Glomerular visceral epithelial cell (primary cell): Measurements from ENCODE around the gene PLA2G10.
"Not testable (repeated sequence)": the region's sequence is repeated elsewhere in the genome, so short reads cannot be mapped to it uniquely, and the experiment has no call there.

Experiments used
- DNase-seq: peaks from one replicate; pipeline ENCODE4 v3.0.0-alpha.2; 2016; ENCODE audit errors: extremely low spot score

PLA2G10 gene, protein sequence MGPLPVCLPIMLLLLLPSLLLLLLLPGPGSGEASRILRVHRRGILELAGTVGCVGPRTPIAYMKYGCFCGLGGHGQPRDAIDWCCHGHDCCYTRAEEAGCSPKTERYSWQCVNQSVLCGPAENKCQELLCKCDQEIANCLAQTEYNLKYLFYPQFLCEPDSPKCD

GRCh38 chr16:14694129-14694528, at the start of gene PLA2G10:
Gene PLA2G10 (minus strand): TSS chr16:14694308. CDS start chr16:14694229, 79 bp downstream.
- DNase-seq, result not testable (repeated sequence)

GRCh38 chr16:14742273-14743128, 48.4 kb upstream of the PLA2G10 start, which contains the start of gene NPIPA2:
Gene NPIPA2 (plus strand): TSS chr16:14742533. CDS start chr16:14748066, 5,533 bp downstream.
- DNase-seq, result not testable (repeated sequence)

DNA sequence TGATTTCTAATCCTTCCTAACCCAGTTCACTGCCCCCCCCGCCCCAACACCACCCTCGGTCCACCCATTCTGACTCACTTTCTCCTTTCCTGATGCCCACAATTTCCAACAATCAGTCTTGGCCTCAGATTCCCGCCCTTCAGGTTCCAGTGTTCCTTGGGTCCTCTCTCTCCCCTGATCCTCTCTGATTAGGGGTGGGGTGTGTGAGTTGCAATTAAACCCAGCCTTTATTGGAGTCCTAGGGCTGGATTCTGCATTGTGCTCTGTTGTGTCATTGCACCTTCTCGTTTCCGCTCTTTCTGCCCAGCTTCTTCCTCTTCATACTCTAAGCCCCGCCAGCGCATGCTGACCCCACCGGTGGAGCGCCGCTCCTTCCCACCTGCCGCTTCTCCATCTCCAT, 47.7 kb upstream of the PLA2G10 start:
- DNase-seq, result not testable (repeated sequence)

DNA sequence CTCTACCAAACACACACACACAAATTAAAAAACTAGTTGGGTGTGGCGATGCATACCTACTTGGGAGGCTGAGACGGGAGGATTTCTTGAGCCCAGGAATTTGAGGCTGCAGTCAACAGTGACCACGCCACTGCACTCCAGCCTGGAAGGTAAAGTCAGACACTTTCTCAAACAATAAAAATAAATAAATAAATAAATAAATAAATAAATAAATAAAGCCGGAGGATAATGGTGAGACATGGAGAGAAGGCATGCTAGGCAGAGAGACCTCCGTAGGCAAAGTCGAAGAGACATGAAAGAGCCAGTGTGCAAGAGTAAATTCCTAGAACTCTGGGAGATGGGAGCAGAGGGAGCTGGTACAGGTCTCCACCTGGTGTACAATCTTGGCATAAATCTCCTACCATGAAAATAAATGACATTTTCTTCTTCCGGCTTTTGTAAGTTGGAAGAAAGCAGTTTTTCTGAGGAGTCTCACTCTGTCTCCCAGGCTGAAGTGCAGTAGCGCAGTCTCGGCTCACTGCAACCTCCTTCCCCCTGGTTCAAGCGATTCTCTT, 46.8 kb upstream of the PLA2G10 start:
- DNase-seq, result not testable (repeated sequence)

DNA sequence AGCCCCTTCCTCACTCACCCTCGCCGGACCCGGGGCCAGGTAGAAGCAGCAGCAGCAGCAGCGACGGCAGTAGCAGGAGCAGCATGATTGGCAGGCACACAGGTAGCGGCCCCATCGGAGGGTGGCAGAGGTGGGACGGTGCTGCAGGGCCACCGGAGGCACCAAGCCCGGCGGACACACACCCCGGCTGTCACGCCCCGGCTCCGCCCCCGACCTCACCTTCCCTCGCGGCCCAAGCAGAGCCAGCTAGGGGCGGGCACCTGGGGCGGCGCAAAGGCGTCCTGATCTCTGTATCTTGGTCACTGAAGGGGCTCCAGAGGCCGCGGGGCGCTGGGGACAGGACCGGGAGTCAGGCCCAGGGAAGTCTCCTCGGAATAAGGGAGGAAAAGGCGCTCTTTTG, 39.1 kb upstream of the PLA2G10 start:
- DNase-seq, result not testable (repeated sequence)

DNA sequence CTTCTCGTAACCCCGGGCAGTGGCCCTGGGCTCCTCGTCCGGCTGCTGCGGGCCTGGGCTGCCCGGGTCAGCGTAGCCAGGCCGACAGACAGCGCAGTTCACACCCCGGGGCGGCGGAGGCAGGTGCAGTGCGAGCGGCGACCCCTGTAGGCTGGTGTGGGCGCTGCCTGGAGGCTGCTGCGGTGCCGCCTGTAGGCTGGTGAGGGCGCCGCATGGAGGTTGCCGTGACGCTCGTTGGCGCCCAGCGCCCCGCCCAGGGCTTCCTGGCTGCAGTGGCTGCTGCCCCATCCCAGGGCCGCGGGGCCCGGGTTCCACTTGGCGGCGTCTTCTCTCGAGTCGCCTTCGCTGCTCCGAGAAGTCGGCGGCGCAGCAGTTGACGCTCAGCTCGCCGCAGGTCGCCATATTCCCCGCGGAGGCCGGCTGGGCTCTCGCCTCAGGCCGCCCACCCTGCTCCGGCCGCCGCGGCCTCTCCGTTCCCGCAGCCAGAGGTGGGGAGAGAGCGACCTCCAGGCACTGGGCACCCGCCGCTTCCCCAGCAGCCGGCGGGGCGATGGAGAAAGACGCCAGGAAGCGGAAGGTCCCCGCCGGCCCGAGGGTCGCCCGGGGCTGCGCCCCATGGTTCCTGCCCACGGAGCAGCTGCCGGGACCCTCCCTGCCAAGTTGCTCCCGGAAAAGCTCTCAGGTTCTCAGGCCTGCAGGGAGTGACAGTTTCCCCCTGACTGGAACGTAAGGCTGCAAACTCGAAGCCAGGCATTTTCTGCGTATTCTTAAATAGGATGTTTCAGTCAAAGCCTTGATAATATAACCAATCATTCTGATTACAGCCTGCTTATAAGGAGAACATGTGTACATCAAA, 9.3 kb upstream of the PLA2G10 start, which contains the start of gene NPIPA3:
Gene NPIPA3 (plus strand): TSS at position 256 of the 856 bp plus-strand sequence. CDS start 5,533 bp downstream, outside the sequence.
- DNase-seq, result not testable (repeated sequence)

- not testable (repeated sequence) for DNase-seq
These were observed 8.6 kb upstream of the PLA2G10 start for GRCh38 chr16:14702672-14703071.

DNA sequence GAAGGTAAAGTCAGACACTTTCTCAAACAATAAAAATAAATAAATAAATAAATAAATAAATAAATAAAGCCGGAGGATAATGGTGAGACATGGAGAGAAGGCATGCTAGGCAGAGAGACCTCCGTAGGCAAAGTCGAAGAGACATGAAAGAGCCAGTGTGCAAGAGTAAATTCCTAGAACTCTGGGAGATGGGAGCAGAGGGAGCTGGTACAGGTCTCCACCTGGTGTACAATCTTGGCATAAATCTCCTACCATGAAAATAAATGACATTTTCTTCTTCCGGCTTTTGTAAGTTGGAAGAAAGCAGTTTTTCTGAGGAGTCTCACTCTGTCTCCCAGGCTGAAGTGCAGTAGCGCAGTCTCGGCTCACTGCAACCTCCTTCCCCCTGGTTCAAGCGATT, 7.8 kb upstream of the PLA2G10 start:
- DNase-seq, result not testable (repeated sequence)

GRCh38 chr16:14685870-14686793, 8.0 kb downstream of the PLA2G10 start:
- DNase-seq, result not testable (repeated sequence)

- no peak for DNase-seq
These were observed 12.0 kb downstream of the PLA2G10 start for GRCh38 chr16:14682121-14682520.

DNA sequence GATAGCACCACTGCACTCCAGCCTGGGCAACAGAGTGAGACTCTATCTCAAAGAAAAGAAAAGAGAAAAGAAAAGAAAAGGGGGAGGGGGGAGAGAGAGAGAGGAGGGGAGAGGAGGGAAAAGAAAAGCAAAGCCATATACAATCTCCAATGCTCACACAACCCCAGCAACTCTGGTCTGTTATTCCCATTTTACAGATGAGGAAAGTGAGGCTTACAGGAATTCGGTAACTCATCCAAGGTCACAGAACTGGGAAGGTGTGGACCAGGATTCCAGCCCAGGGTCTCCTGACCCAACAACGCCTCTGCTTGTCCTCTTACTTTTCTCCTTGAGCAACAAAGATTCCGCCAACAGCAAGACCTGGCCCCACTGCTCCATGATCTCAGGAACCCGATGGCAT, 13.0 kb downstream of the PLA2G10 start:
- DNase-seq, result no peak

DNA sequence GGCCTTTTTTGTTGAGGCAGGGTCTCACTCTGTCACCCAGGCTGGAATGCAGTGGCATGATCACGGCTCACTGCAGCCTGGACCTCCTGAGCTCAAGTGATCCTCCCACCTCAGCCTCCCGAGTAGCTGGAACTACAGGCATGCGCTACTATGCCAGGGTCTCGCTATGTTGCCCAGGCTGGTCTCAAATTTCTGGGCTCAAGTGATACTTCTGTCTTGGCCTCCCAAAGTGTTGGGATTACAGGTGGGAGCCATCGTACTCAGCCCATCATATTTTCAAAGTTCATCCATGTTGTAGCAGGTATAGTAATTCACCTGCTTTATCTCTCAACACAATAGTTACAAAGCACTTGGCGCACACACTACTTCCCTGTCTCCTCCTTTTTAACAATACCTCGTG, 13.7 kb downstream of the PLA2G10 start:
- not testable (repeated sequence) for DNase-seq

DNA sequence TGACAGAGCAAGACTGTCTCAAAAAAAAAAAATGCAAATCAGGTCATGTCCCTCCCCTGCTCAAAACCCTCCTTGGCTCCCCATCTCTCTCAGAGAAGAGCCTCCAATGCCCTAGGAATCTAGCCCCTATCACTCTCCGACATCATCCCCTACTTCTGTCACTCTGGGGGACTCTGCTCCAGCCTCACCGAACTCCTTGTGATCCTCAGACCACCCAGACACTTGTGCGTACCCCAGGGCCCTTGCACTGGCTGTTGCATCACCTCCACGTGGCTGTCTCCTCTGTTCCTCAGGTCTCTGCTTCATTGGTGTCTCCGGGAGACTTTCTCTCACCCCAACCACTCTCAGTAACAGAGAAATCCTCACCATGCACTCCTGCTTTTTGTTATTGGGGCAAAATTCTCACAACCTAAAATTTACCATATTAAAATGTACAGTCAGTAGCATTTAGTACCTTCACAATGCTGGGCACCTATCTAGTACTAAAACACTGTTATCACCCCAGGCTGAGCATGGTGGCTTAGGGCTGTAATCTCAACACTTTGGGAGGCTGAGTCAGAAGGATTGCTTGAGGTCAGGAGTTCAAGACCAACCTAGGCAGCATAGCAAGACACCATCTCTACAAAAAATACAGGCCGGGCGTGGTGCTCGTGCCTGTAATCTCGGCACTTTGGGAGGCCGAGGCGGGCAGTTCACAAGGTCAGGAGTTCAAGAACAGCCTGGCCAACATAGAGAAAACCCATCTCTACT, 15.2 kb downstream of the PLA2G10 start:
- DNase-seq, result no peak

DNA sequence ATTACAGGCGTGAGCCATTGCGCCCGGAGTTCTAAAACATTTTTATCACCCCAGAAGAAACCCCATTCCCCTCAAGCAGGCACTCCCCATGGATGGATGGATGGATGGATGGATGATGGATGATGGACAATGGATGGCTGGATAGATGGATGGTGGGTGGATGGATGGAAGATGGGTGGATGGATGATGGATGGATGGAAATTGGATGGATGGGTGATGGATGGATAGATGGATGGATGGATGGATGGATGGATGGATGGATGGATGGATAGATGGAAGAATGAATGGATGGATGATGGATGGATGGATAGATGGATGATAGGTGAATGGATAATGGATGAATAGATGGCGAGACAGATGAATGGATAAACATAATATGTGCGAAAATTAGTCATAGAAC, 16.5 kb downstream of the PLA2G10 start:
- no peak for DNase-seq

GRCh38 chr16:14676633-14677032, 17.5 kb downstream of the PLA2G10 start:
- DNase-seq, result no peak

GRCh38 chr16:14672403-14672971, 21.6 kb downstream of the PLA2G10 start:
- DNase-seq, result peak; percentile 9

GRCh38 chr16:14669776-14670175, 24.3 kb downstream of the PLA2G10 start:
- no peak for DNase-seq

DNA sequence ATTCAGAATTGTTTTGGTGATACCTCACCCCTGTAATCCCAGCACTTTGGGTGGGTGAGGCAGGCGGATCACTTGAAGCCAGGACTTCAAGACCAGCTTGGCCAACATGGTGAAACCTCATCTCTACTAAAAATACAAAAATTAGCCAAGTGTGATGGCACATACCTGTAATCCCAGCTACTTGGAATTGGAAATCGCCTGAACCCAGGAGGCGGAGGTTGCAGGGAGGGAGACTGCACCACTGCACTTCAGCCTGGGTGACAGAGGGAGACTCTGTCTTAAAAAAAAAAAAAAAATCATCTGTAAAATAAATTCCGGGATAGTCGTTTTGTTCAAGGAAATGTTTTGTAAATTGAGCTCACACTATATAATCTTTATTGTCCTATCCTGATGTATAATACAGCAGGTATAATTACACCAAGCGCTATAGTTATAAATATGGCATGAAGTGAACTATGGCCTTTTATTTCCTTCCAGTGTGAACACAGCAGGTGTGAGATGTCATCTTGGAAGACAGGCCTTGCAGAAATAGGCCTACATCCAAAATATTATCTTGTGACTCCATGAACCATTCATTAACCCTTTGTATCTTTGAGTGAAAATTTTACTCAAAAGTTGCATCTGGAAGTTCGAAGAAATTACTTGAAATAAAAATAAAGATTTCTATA, 25.4 kb downstream of the PLA2G10 start:
- no peak for DNase-seq
